ENCODE results near the gene ZNF652. TPM values are rescaled to one million over a fixed set of nuclear protein-coding genes. Genes with fewer than 3 reads are reported as not detected.

The ZNF652 gene
- total RNA-seq, 1 donor from 2014 or later = 12.8 TPM

DNA sequence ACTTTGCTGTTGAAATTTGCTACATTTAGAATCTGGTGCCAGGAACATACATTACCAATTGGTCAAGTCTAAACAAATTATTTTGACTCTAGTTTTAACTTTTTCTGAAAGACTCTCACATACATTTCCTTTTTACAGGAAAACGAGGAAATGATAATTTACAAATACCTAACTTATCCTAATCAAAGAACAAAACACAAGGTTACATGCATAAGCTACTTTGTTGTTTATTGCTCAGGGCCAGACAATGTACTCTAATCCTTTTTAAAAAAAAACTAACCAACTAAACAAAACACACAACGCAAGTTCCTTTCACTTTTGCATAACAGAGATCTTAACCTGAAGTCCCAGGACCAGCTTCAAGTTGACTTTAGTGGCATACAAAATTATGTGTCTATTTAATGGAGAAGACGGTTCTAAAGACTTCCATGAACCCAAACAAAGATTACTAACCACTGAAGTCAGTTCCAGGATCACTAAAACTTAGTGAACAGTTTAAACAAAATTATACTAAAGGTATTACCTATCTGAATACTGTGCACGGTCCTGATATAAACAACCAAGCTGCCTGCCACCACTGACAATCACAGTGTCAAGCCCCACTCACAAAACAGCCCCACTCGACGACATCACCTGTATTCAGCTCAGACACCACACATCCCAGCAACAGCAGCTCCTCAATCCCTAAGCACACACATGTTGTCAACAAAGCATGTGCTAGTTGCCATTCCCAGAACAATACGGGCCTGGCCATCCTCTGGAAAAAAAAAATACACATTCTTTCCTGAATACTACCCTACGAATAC lies 1.9 kb downstream of the ZNF652 start:
- DNase-seq (ENCODE audit: low read depth) = no peak
- TF ChIP-seq, protein P1, sequence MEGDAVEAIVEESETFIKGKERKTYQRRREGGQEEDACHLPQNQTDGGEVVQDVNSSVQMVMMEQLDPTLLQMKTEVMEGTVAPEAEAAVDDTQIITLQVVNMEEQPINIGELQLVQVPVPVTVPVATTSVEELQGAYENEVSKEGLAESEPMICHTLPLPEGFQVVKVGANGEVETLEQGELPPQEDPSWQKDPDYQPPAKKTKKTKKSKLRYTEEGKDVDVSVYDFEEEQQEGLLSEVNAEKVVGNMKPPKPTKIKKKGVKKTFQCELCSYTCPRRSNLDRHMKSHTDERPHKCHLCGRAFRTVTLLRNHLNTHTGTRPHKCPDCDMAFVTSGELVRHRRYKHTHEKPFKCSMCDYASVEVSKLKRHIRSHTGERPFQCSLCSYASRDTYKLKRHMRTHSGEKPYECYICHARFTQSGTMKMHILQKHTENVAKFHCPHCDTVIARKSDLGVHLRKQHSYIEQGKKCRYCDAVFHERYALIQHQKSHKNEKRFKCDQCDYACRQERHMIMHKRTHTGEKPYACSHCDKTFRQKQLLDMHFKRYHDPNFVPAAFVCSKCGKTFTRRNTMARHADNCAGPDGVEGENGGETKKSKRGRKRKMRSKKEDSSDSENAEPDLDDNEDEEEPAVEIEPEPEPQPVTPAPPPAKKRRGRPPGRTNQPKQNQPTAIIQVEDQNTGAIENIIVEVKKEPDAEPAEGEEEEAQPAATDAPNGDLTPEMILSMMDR (conservative IDR thresholded peaks at IDR 0.05; ENCODE audit: low read depth, low read length) = no peak

DNA sequence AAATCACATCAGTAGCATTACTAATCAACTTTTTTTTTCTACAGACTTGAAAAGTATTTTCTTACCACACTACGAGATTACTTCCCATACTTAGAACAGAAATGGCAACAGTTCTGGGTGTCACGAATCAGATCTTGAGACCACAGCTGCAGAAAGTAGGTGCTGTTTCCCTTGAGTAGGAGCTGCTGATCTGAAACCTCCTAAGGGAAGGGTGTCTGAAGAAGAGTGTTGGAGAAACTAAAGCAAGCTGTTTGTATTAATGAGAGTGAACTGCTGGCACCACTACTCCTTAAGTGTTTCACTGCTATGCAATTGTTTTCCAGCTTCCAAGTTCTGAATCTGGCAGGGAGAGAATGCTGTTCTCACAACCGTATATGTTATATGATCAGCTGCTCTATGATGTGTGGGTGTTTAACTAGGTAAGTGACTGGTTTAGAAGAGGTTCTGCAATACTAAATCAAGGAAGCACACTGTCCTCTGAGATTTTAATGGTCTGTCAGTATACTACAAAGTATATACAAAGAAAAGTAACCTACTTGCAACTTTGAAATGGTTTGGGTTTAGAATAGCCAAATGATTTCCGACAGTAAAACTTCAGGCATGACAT lies 3.3 kb downstream of the ZNF652 start:
- TF ChIP-seq, protein P1 (conservative IDR thresholded peaks at IDR 0.05; ENCODE audit: low read depth, low read length) = no peak
- no peak for DNase-seq (ENCODE audit: low read depth)
- H3K4me3 ChIP-seq (ENCODE audit: low read depth, low read length) = no peak overlapping the region

More for the DNA sequence above, 1.9 kb downstream of the ZNF652 start:
- peak overlapping the region; percentile 97 for H3K4me3 ChIP-seq (ENCODE audit: low read depth, low read length)

DNA sequence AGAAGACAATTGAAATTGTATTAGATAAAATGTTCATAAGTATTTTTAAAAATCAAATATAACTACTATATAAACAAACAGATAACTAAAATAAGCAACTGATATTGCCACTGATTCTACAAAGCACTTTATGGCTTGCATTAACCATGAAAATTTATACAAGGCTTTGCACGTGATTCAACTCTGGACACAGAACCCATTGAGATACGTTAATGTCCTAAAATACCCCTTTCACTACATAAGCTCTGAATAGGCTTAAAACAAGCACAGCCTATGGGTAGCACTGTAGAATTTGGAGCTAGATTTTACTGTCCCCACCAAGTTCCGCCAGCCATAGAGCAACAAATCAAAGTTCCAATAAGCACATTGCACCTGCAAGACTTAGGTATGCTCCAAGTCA lies 4.5 kb downstream of the ZNF652 start:
- DNase-seq (ENCODE audit: low read depth) = no peak
- H3K4me3 ChIP-seq (ENCODE audit: low read depth, low read length) = no peak overlapping the region
- TF ChIP-seq, protein P1 (conservative IDR thresholded peaks at IDR 0.05; ENCODE audit: low read depth, low read length) = no peak

- no peak overlapping the region for H3K4me3 ChIP-seq (ENCODE audit: low read depth, low read length)
- TF ChIP-seq, protein P1 (conservative IDR thresholded peaks at IDR 0.05; ENCODE audit: low read depth, low read length) = no peak
- DNase-seq (ENCODE audit: low read depth) = no peak
Observed at GRCh38 chr17:49356320-49356719, 5.7 kb downstream of the ZNF652 start.

GRCh38 chr17:49353607-49354006 lies 8.4 kb downstream of the ZNF652 start:
- DNase-seq (ENCODE audit: low read depth) = no peak
- H3K4me3 ChIP-seq (ENCODE audit: low read depth, low read length) = no peak overlapping the region
- TF ChIP-seq, protein P1 (conservative IDR thresholded peaks at IDR 0.05; ENCODE audit: low read depth, low read length) = no peak

- H3K4me3 ChIP-seq (ENCODE audit: low read depth, low read length) = no peak overlapping the region
- TF ChIP-seq, protein P1 (conservative IDR thresholded peaks at IDR 0.05; ENCODE audit: low read depth, low read length) = no peak
- DNase-seq (ENCODE audit: low read depth) = no peak
Observed at GRCh38 chr17:49352587-49353154, 9.4 kb downstream of the ZNF652 start.

Measured in epithelial cell of proximal tubule (primary cell).